HG03571 (cell line): ENCODE data around the gene VSIR.

Experiments used
- ATAC-seq: cut with Tn5 transposase; IDR thresholded peaks from one replicate; pipeline ENCODE4 v1.9.1; 2021; ENCODE audit not compliant: unreplicated experiment

The VSIR gene

DNA sequence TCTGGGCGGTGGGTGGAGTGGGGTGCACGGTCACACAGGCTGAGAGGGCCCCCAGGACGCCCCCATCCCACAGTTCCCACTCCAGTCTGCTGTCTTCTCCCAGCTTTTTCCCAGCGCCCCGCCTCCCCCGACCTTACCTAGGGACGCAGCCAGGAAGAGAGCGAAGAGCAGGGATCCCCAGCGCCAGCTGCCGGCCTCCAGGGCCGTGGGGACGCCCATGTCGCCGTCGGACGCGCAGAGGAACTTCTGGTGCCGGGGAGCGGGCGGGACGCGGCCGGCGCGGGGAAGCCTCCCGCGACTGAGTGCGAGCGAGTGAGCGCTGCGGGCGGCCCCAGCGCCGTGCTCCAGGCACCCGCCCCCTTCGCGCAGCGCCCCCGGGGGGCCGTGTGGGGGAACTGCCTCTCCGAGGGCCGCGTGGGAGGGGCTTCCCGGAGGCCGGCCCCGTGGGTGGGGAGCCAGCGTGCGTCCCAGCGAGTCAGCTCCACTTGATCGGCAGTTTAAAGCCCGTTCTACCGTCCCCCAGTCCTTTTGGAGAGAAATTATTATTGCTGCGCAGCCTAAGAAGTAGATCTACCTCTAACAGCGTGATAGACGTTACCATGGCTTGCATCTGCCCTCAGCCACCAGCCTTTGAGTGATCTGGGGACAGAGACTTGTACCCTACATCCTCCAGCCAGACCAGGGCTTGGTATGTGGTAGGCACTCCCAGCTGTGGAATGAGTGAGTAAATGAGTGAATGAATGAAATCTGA lies at the start of gene VSIR:
TSS of gene VSIR (minus strand) at position 300 of the 751 bp plus-strand sequence. CDS start at position 219, 81 bp downstream.
- ATAC-seq: peak; percentile 39

DNA sequence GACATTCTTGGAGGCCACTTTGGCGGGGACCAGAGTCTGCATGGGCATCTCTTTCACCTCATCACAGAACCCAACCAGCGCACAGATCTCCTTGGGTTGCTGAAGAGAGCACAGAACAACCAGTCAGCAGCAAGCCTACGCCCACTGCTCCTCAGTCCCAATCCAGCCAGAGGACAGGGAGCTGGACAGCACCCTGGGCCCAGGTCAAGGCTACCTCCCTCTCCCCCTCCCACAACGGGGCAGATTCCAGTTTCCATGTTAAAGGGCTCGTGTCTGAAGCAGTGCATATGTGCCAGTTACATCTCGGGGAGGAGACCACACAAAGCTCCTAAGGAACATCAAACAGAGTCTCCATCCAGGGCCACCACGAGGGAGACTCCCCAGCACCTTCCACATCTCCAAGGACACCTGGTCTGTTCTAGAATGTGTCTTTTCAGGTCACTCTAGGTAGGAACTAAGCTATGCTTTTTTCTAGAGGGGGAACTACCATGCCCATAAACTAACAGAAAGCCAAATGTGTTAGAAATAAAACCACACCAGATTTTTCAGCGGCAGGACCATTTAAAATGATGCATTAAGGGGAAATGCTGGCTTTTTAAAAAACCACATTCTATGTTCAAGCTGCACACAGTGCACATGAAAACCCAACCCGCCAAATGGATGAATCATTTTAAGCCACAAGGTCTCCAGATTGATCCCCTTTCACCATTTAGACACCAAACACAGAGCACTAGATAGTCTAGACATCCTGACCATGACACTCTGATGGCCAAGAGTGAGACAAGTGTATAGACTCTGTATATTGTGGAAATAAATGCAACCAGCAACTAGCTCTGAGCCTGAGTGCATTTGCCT lies 48.8 kb upstream of the VSIR start:
- ATAC-seq: no peak

DNA sequence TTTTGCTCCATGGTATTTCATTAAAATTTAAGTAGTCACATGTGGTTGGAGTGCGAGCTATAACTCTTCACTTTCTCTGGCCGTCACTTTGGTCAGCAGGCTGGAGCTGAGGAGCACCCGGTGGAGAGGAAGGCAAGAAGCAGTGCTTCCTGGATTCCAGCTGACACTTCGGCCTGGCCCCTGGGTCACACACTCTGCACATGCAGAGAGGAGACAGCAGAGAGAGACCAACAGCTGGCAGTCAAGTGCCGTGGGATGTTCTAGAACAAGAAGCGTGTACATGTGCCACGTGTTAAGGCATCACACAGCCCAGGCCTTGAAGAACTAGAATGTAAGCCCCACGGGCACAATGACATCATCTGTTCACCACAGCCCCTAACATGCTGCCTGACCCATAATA lies 47.6 kb upstream of the VSIR start:
- no peak for ATAC-seq

DNA sequence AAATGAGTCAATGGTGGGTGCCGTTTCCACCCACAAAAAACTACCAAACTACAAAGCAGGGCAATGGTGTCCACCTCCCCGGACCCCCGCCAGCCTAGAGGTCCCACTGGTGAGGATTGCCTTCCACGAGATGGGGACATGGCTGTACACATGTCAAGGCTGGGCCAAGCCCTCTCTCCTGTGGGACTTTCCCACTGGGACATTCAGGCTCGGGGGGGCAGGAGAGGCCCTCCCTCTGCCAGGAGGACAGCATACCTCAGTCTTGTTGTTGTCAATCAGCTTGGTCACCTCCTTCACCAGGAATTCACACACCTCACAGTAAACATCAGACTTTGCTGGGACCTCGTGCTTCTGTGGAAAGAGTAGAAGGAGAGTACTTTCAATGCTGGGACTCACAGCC lies 46.7 kb upstream of the VSIR start:
- no peak for ATAC-seq

DNA sequence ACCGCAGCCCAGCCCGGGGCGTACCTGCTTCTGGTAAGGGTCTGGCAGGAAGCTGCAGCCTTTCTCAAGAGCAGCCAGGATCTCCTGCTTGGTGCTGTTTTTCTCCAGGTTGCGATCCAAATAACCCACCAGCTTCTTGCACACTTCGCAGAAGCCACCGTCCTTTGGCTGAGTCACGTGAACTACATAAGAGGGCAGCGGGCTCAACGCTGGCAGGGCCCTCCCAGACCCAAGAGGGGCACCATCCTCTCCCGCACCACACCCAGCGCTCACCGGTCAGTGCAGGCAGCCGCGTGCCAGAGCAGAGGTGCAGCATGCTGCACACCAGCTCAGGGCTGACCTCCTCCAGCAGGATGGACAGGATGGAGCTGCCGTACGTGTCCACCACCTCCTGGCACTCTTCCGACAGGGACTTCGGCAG lies 46.1 kb upstream of the VSIR start:
- ATAC-seq: no peak

DNA sequence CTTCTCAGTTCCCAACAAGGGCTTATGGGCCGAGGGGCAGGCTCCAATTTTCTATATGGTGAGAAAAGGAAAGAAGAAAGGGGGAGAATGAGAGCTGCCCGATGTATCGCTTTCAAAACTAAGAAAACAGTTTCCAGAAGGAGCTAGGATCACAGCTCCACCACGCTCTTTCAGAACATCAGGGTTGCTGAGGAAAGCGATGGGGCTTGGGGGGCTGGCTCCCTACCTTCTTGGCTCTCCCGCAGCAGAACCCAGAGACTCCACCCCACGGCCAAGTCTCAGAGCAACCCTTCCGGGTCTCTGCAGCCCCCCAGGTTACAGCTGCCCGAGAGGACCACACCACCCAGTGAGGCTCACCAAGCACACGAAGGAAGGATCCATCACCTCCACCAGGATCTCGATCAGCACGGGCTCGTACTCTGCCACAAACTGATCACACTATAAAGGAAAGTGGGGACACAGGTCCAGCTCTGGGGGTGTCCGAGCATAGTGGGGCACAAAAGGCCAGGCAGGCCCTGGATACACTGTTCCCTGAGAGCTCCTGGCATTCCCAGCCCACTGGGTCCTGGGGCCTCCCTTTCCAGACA lies 45.4 kb upstream of the VSIR start:
- ATAC-seq: no peak

DNA sequence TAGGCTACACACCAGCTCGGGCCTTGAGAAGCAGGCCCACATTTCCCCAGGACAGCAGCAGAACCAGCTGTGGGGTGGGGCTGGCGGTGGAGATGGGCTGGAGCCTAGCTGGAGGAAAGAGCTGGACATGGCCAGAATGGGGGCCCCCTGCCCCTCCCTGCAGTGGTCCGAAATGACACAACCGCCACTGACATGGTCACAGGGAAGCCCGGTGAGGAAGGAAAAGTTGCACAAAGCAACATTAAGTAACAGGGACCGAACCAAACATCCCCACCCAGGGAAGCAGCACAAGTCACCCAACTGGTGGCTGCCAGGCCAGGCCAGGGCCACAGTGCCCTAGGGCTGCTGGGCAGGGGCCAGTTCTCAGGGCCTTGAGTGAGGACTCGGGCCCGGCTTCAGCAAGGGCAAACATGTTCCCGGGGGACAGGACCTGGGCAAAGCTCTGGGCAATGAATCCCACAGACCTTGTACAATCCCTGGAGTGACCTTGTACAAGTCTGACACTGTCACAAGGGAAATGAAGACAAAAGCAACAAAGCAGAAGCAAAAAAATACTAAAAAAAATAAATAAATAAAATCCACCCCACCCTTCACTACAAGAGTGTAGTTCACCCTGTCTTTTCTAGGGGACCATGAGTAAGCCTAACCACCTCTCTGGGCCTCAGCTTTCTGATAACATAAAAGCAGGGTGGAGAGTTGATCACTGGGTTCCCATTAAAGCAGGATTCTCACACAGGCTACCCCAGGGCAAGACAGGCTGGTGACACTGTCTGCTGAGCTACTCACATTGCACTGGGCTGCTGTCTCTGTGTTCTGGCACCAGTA lies 44.7 kb upstream of the VSIR start:
- no peak for ATAC-seq

DNA sequence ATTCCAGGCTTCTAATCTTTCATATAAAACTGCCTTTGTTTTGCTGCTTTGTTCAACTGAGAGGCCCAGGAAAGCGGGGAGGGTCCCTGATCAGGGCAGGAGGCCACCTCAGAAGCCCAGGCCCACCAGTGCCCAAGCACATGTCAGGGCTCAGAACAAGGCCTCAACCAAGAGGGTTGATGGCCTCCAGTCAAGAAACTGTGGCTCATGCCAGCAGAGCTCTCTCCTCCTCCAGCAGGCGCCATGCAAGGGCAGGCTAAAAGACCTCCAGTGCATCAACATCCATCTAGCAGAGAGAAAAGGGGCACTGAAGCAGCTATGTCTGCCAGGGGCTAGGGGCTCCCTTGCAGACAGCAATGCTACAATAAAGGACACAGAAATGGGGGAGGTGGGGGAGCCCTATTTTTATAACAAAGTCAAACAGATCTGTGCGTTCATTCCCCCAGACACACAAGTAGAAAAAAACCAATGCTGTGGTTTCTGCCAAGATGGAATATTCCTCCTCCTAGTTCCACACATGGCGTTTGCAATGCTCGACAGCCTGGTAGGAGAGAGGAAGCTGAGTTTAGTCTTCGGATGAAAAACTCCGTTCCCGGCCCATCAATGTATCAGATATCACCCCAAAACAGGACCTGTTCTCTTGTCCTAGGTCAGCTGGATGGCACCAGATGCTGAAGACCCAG lies 43.8 kb upstream of the VSIR start:
- no peak for ATAC-seq

DNA sequence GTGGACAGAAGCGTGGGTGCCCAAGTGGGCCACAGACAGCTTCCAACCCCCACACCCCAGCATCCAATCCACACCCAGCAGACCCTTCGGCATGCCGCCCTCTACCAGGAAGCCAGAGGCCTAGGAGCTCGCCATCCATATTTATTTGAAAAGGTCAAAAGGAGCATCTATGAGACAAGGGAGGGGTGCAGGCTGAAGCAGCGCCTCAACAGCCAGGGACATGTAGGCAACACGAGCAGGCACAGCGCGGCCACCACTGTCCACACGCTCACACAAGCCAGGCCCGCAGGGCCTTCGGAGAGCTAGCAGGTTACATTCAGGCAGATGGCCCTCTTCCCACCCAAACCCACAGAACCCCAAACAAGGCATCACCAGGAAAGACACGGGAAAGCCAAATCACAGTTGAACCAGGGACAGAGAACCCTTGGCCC lies 43.1 kb upstream of the VSIR start:
- ATAC-seq: no peak

DNA sequence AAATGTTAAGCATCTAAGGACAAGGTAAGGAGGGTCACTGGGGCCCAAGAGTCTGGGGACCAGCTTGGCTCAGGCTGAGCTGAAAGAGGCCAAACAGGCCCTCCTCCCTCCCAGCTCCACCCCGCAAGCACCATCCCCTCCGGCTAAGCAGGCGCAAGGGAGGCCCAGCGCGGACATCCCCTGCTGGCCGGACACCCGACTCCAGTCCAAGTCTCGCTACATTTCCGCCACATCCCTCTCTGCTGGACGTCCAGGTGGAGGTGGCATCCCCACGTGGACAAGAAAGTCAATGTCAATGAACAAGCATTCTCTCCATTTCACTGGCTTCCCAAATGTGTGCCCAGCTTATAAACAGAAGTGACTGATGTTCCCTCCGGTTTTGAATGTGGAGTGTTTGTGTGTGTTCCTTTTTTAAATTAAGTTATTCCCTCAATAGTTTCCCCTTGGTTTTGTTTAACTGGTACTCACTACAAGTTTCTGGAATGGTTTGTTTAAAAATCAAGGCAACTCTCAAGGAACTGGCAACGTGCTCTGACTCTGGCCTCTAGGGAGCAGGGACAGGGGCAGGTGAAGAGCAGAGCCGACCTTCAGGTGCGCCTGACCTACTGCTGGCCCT lies 42.3 kb upstream of the VSIR start:
- no peak for ATAC-seq

DNA sequence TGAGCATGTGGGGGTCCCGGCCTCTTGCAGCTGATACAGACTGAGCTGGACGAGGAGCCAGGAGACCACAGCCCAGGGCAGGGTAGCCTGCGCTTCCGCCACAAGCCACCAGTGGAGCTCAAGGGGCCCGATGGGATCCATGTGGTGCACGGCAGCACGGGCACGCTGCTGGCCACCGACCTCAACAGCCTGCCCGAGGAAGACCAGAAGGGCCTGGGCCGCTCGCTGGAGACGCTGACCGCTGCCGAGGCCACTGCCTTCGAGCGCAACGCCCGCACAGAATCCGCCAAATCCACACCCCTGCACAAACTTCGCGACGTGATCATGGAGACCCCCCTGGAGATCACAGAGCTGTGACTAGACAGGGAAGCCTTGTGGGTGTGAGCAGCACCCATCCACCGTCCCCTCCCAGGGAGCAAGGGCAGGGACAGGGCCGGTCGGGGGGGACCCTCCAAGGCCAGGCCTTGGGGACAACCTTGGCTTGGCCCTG lies 41.6 kb upstream of the VSIR start:
- no peak for ATAC-seq

DNA sequence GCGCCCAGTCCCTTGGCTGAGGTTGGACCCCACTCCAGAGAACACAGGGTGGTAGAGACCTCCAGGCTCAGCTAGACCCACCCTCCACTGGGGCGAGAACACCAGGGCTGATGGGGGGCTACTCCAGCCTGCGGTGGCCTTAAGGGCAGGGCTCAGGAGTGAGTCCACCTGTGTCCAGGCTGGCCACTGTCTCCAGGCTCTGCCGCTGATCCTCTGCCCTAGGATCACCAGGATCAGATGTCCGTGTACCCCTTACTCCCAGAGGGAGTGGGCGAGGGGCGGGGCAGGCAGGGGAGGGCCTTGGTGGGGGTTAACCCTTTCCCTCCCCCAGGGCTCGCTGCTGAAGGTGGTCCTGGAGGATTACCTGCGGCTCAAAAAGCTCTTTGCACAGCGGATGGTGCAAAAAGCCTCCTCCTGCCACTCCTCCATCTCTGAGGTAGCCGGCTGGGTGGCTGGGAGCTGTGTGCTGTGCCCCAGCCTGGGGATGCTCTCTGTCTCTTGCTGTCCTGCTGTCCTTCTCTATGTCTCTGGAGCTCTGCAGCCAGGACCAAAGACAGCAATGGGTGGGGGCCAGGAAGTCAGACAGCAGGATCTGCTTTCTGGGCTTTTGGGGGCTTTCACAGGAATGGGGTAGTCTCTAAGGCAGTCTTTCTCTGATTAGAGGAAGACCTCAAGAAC lies 39.7 kb upstream of the VSIR start:
- ATAC-seq: no peak

DNA sequence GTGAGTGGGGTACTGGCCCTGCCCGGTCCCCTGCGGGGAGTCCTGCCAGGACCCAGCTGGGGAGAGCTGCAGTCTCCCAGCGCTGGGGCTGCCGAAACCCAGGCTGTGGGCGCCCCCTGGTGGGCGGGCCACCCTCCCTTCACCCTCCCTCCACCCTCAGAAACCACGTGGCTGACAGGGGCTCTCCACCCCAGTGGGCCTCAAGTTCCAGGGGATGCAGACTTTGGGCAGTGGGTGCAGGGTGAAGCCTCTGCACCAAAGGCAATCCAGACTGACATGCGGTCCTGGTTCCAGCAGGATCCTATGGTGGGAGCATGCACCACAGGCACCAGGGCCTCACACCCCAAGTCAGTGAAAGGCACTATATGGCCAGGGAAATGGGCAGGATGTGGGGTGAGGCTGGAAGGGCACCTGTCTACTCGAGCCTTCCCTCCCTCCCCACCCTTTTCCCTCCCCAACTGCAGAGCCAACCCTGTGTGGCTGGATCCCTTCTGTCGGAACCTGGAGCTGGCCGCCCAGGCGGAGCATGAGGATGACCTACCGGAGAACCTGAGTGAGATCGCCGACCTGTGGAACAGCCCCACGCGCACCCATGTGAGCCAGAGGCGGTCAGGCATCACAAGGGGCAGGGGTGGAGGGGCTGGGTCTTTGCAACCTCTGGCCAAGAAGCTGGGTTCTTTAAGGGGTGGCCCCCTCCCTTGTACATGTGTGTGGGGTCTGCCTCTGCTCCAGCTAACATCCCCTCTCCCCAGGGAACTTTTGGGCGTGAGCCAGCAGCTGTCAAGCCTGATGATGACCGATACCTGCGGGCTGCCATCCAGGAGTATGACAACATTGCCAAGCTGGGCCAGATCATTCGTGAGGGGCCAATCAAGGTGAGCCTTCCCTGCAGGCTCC lies 38.9 kb upstream of the VSIR start:
- ATAC-seq: no peak

DNA sequence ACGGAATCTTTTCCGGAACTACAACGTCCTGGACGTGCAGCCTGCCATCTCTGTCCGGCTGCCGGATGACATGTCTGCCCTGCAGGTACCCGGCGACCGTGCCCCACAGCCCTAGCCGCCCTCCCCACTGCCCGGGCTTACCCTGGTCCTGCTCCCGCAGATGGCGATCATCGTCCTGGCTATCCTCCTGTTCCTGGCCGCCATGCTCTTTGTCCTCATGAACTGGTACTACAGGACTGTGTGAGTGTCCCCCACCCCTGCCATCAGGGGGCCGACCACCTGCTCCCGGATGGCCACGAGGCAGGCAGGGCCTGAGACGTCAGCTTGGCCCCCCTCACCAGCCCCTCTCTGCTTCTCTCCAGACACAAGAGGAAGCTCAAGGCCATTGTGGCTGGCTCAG lies 38.0 kb upstream of the VSIR start:
- no peak for ATAC-seq

DNA sequence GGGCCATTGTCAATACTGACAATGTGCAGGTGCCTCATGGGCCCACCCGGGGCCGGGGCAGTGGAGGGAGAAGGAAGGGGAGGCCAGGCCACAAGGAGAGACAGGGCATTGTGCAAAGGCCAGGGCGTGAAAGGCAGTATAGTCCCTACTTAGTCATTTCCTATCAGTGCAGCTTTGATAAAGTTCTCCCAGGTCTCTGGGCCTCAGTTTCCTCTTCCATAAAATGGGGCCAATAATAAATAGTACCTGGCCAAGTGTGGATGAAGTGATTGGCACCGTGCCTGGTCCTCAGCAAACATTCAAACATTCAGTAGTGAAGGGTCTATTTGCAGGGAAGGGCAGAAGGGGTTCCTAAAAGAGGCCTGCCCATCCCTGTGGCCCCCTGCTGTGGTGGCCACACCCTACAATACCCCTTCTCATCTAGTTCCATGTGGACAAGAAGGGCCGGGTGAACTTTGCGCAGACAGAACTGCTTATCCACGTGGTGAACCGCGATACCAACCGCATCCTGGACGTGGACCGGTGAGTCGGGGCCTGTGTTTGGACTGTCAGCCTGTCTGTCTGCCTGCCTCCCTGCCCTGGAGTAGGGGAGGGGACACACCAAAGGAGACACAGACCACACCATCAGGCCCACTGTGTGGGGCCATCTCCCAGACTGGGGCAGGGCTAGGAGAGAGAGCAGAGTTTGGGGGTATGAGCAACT lies 36.9 kb upstream of the VSIR start:
- ATAC-seq: no peak

DNA sequence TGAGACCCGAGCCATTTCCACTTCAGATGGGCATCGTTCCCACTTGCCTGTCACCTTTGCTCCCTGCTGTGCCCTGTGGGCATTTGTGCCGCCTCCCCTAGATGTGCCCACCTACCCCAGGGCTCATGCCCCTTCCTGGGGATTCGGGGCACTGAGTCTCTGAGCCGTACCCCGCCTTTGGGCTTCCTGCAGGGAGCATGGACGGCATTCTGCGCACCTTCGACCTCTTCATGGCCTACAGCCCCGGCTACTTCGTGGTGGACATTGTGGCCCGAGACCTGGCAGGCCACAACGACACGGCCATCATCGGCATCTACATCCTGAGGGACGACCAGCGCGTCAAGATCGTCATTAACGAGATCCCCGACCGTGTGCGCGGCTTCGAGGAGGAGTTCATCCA lies 36.3 kb upstream of the VSIR start:
- no peak for ATAC-seq
